Measurements from ENCODE around the gene TNFRSF17.

DNA sequence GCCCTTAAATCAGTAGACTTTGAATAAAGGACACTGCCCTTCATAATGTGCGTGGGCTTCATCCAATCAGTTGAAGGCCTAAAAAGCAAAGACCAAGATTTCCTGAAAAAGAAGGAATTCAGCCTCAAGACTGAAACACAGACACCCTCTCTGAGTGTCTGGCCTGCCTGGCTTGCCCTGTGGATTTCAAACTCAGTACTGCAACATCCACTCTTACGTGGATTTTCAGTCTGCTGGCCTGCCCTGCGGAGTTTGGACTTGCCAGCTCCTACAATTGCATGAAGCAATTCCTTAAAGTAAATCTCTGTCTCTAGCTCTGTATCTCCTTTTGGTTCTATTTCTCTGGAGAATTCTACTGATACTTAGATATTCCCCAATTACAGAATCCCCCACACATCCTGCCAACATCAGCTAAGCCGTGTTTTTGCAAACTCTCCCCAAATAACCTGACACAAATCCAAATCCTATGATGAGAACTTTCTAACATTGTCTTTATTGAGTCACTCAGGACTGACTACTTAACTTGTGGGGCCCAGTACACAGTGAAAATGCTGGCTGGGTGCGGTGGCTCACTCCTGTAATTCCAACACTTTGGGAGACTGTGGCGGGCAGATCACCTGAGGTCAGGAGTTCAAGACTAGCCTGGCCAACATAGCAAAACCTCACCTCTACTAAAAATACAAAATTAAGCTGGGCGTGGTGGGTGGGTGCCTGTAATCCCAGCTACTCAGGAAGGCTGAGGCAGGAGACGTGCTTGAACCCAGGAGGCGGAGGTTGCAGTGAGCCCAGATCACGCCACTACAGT is 7.2 kb upstream of the TNFRSF17 start:
- TF ChIP-seq, protein P1, sequence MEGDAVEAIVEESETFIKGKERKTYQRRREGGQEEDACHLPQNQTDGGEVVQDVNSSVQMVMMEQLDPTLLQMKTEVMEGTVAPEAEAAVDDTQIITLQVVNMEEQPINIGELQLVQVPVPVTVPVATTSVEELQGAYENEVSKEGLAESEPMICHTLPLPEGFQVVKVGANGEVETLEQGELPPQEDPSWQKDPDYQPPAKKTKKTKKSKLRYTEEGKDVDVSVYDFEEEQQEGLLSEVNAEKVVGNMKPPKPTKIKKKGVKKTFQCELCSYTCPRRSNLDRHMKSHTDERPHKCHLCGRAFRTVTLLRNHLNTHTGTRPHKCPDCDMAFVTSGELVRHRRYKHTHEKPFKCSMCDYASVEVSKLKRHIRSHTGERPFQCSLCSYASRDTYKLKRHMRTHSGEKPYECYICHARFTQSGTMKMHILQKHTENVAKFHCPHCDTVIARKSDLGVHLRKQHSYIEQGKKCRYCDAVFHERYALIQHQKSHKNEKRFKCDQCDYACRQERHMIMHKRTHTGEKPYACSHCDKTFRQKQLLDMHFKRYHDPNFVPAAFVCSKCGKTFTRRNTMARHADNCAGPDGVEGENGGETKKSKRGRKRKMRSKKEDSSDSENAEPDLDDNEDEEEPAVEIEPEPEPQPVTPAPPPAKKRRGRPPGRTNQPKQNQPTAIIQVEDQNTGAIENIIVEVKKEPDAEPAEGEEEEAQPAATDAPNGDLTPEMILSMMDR (IDR thresholded peaks at IDR 0.05 in 4 of 5, conservative IDR thresholded peaks at IDR 0.05 in 1 of 5), result no peak
- no peak for TF ChIP-seq POLR2A (IDR thresholded peaks at IDR 0.05)

All from gastrocnemius medialis (tissue), 4 donors.